GM08714 (cell line): Measurements from ENCODE around the gene ANK3.

Experiments used
- H3K4me3 ChIP-seq: fragments of 200-500 bp; sonication (Bioruptor generic); 2 replicates; pipeline ENCODE4 v1.5.1; 2014; ENCODE audit warnings: mild to moderate bottlenecking, low read length, inconsistent platforms
- ZNF274 ChIP-seq: IDR thresholded peaks from 2 replicates; pipeline ENCODE4 v1.6.1; 2012; ENCODE audit warnings: mild to moderate bottlenecking, low read depth, low read length

The ANK3 gene

DNA sequence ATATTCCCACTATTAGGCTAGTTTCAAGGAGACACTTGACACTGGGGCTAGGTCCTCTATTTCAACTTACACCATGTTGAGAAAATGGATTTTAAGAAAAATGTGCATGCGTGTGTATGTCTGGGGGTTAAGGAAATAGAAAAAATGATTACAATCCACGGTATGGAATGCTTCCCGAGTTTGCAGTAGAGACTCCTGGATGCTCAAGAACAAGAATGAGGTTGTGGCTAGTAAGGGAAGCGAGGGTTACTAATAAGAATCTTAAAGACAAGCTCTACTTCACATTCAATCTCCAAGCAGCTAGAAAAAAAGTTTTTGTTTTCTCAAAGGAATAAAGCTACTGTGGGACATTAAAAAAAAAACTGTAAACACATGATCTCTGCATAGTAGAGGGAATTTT lies 54.7 kb downstream of the ANK3 start:
- no peak for TF ChIP-seq ZNF274
- no peak overlapping the region for H3K4me3 ChIP-seq

GRCh38 chr10:60332371-60332770 lies 57.3 kb downstream of the ANK3 start:
- no peak overlapping the region for H3K4me3 ChIP-seq
- TF ChIP-seq ZNF274, result no peak

DNA sequence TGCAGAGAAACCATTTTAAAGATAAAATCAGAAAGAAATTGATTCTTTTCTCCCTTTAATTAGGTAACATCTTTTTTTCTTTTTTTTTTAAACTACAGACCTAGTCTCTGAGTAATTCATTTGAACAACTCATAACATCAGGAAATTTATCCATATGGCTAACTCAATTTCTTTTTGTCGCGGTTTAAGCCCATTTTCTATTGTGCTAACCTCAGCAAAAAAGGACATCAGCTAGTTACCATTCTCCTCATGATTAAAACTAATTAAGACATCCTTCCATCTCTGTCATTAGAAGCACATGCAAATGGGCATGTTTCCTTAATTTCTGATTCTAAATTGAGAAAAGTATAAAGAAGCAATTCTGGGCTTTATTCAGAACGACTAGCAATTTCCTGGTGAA lies 57.8 kb downstream of the ANK3 start:
- no peak for TF ChIP-seq ZNF274
- H3K4me3 ChIP-seq, result no peak overlapping the region

DNA sequence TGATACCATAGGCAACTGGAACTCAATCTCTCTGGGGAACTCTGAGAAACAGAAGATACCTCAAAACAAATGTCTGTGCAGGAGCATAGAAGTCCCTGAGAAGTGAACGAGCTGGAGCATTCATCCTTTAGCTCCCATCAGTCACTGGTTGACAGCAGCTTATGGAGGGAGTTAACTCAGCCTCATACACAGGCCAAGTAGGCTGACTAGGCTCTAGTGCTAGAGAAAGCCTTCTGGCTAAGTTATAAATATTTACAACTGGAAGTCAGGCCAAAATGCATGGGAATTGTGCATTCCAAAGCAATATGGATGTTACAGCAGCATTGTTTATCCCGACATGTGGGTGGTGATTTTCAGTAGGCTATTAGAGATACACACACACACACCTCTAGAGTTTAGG lies 66.5 kb downstream of the ANK3 start:
- no peak overlapping the region for H3K4me3 ChIP-seq
- no peak for TF ChIP-seq ZNF274

DNA sequence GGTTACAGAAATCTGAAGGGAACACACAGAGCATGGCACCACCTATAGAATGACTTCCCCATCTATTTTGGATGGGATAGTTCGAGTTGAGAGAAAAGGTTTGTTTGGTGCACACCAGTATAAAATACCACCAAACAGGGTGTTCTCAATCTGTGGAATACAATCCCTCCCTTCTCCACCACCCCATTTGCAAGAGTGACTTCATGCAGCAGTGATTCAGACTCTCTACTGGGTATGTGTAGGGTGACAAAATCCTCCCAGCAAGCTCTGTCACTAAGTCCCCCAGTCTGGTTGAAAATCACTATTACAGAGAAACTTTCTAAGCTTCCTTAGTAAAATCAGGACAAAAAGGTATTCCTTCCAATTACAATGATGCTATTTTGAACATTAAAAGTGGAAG lies 69.0 kb downstream of the ANK3 start:
- TF ChIP-seq ZNF274, result no peak

GRCh38 chr10:60316029-60316428 lies 73.6 kb downstream of the ANK3 start:
- no peak for TF ChIP-seq ZNF274
- H3K4me3 ChIP-seq, result no peak overlapping the region

More for the DNA sequence above, 69.0 kb downstream of the ANK3 start:
- H3K4me3 ChIP-seq, result no peak overlapping the region

DNA sequence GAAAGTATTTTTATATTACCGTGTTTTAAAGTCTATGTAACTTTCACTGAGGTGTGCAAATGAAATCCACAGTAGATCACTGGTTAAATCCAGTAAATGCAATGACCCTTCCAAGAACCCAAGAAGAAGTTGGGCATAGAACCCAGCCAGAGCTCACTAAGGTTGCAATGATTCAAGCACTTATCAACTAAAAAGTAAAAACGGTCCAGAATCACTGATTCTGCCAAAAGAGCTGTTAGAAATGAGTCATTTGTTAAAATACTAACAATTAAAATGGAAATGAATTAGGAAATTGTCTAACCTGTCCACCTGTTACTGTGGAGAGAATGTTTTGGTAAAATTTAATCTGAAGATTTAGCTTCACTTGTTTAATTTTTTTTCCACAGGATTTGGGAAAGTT lies 74.4 kb downstream of the ANK3 start:
- no peak for TF ChIP-seq ZNF274
- H3K4me3 ChIP-seq, result no peak overlapping the region

DNA sequence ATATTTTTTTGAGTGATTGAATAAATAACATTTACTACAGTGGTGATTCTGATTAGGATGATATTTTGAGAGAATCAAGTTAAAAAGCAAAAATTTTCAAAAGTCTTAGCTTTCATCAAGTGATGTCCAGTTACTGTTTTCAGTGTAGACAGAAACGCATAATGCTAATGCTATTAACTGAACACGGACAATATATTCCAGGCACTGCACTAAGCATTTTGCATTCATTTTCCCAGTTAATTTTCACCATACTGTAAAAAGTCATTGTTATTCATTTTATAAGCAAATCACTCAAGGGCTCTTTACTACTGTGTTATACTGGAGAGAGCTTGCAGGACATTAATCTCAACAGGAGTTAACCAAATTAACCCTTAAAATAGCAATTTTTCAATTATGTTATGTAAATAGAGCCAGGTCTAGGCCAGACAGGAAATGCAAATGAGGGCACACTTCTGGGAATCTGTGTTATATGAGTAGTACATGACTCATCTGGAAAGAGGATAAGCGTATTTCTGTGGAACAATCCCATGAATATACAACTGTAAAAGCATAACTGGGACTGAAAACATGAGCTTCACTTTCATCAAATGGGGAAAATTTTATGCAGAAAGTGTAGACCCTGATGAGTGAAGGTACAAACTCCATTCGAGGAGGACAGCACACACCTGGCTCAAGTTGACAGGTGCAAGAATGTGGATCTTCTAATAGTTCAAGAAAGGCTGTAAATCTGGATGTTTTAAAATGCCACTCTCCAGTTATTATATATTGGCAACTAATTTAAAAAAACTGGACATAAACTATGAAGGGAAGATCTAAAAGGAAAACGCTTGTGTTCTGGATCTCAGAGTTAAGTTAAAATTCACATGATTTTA lies 75.4 kb downstream of the ANK3 start:
- no peak overlapping the region for H3K4me3 ChIP-seq
- no peak for TF ChIP-seq ZNF274

DNA sequence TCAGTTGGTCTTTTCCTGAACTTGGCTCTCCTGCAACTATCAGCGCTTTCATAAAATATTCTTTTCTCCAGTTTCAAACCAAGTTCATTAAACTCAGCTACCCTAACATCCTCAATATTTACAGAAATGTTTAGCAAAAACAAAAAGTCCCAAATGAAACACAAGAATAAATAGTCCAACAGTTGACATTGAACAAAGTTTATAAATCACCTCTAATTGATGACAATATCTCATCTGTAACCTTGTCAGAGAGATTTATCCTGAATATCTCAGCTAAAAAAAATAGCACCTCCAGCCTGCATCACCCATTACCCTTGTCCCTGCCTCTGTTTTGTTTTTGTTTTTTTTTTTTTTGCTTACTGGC lies 76.1 kb downstream of the ANK3 start:
- H3K4me3 ChIP-seq, result no peak overlapping the region
- TF ChIP-seq ZNF274, result no peak

DNA sequence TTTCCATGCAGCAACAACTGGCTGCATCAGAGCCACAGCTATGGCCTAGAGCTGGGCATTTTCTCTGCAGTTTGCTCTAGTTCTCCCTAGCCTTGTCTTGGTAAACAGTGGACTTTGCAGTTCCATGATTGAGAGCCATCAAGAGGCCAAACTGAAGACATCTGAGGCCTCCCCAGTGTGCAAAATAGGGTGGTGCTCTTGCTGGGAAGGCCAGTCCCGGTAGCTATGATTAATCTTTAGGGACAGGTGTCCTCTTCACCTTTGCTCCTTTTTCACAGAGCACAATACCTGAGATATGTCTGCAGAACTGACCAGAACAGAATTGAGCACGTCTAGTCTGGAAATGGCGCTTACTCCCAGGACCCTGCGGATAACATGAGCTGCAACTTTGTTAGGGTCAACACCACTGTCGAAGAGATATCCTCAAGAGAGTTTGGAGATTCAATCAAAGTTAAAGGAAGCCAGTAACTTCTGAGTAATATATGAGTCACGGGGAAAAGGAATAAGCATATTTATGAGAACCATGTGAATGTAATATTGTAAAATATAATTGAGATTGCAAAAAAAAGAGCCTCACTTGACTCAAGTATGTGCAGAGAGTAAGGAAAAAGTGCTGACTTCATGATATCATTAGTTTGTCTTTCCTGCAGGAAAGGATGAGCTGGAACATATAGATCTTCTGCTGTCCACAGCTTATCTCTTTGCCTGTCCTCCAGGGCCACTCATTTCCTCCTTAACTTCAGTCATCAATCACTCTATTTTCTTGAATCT lies 76.7 kb downstream of the ANK3 start:
- H3K4me3 ChIP-seq, result no peak overlapping the region
- TF ChIP-seq ZNF274, result no peak

- no peak for TF ChIP-seq ZNF274
- no peak overlapping the region for H3K4me3 ChIP-seq
These were observed 77.9 kb downstream of the ANK3 start for GRCh38 chr10:60311821-60312220.

GRCh38 chr10:60310740-60311139 lies 78.9 kb downstream of the ANK3 start:
- no peak overlapping the region for H3K4me3 ChIP-seq
- no peak for TF ChIP-seq ZNF274

- no peak overlapping the region for H3K4me3 ChIP-seq
- no peak for TF ChIP-seq ZNF274
These were observed 79.8 kb downstream of the ANK3 start for GRCh38 chr10:60309891-60310290.

- TF ChIP-seq ZNF274, result no peak
- H3K4me3 ChIP-seq, result no peak overlapping the region
These were observed 80.3 kb downstream of the ANK3 start for GRCh38 chr10:60309371-60309770.

DNA sequence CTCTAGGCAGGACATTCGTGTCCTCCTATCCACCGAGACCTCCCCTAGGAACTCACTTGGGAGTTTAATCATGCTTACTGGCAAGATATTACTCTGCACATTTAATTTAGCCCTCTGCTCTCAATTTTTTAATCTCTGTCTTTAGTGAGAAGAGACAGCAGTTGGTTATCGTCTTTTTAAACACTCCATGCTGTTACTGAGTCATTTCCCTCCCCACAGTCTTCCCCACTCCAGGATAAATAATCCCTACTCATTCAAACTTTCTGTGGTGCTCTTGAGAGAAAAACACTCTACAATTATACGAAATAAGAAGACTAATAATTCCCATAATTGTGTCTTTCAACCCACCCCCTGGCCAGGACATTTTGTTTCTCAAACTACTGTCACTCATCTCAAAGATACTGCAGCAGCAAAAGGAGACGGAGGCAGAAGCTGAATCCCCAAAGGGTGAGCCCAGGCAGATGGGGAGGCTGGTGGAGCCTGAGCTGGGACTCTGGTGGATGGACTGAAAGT lies 84.2 kb downstream of the ANK3 start:
- no peak for TF ChIP-seq ZNF274
- H3K4me3 ChIP-seq, result no peak overlapping the region
